Activated T-helper 1 cell treated with Interleukin-2 at 50 U/mL for 16 hours (primary cell): ENCODE results near the gene LCE1D.

Source experiments
- DNase-seq: peaks from one replicate; pipeline ENCODE4 v3.0.0-alpha.2; 2020; ENCODE audit warnings: low read depth

Gene LCE1D

GRCh38 chr1:152796421-152796820 lies at the start of gene LCE1D:
TSS of gene LCE1D (plus strand) at chr1:152796721. CDS start at chr1:152797795, 1,074 bp downstream.
- no peak for DNase-seq

GRCh38 chr1:152747831-152748230 lies 48.7 kb upstream of the LCE1D start:
- DNase-seq, result no peak

- DNase-seq, result no peak
Measured at GRCh38 chr1:152752225-152752624, 44.3 kb upstream of the LCE1D start.

GRCh38 chr1:152753586-152753985 lies 42.9 kb upstream of the LCE1D start:
- no peak for DNase-seq

- no peak for DNase-seq
Measured at GRCh38 chr1:152756872-152757271, 39.6 kb upstream of the LCE1D start.

GRCh38 chr1:152757747-152758146 lies 38.8 kb upstream of the LCE1D start, which contains the start of gene KPRP:
TSS of gene KPRP (plus strand) at chr1:152758025. CDS start at chr1:152759589, 1,564 bp downstream.
- no peak for DNase-seq

- DNase-seq, result no peak
Measured at GRCh38 chr1:152758636-152759035, 37.9 kb upstream of the LCE1D start.

GRCh38 chr1:152759453-152760173 lies 36.9 kb upstream of the LCE1D start:
- no peak for DNase-seq

GRCh38 chr1:152760551-152761190 lies 35.9 kb upstream of the LCE1D start:
- DNase-seq, result no peak

GRCh38 chr1:152761609-152762213 lies 34.8 kb upstream of the LCE1D start:
- no peak for DNase-seq

GRCh38 chr1:152768847-152769533 lies 27.5 kb upstream of the LCE1D start:
- DNase-seq, result no peak

- no peak for DNase-seq
Measured at GRCh38 chr1:152770411-152770810, 26.1 kb upstream of the LCE1D start.

- no peak for DNase-seq
Measured at GRCh38 chr1:152774875-152775274, 21.6 kb upstream of the LCE1D start, which contains the start of gene LCE1F. TSS of gene LCE1F (plus strand) at chr1:152775140. CDS start at chr1:152776372, 1,232 bp downstream.

GRCh38 chr1:152776361-152776760 lies 20.2 kb upstream of the LCE1D start:
- DNase-seq, result no peak

GRCh38 chr1:152777510-152778137 lies 18.9 kb upstream of the LCE1D start:
- no peak for DNase-seq

GRCh38 chr1:152783095-152783494 lies 13.4 kb upstream of the LCE1D start:
- DNase-seq, result no peak

GRCh38 chr1:152786077-152786476 lies 10.4 kb upstream of the LCE1D start, which contains the start of gene LCE1E:
TSS of gene LCE1E (plus strand) at chr1:152786257. CDS start at chr1:152787300, 1,043 bp downstream.
- DNase-seq, result no peak

- DNase-seq, result no peak
Measured at GRCh38 chr1:152795686-152796085, 835 bp upstream of the LCE1D start.

GRCh38 chr1:152801333-152801732 lies 4.8 kb downstream of the LCE1D start:
- DNase-seq, result no peak

GRCh38 chr1:152806576-152806975 lies 10.1 kb downstream of the LCE1D start, which contains the start of gene LCE1C:
TSS of gene LCE1C (minus strand) at chr1:152806651. CDS start at chr1:152805478, 1,173 bp downstream.
- no peak for DNase-seq

GRCh38 chr1:152811050-152811449 lies 14.5 kb downstream of the LCE1D start:
- DNase-seq, result no peak

GRCh38 chr1:152811671-152812070 lies 15.2 kb downstream of the LCE1D start, which contains the start of gene LCE1B:
TSS of gene LCE1B (plus strand) at chr1:152811971. CDS start at chr1:152812447, 476 bp downstream.
- DNase-seq, result no peak
